GM19023 (cell line): ENCODE data around the gene AP4B1.

ENCODE experiments used
- ATAC-seq: cut with Tn5 transposase; IDR thresholded peaks from one replicate; pipeline ENCODE4 v1.9.1; 2021; ENCODE audit warnings: mild to moderate bottlenecking, moderate library complexity; ENCODE audit not compliant: unreplicated experiment

The AP4B1 gene

DNA sequence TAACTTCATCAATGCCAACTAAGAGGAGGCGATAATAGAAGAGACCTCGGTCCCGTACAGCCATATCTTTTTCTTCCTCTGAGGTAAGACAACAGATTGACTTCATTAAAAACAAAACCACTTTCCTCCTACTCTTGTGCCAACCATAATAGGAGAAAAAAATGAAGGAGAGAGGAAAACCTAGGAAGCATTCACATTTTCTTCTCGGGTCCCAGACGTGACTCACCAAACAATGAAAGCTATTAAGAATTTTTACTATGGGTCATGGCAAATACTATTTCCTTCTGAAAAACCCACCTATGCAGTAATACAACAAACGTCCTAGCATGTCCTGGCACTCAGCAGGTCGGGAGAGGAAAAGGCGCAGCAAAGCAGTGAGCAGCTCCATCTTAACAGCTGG, 8.6 kb downstream of the AP4B1 start:
- ATAC-seq, result no peak

DNA sequence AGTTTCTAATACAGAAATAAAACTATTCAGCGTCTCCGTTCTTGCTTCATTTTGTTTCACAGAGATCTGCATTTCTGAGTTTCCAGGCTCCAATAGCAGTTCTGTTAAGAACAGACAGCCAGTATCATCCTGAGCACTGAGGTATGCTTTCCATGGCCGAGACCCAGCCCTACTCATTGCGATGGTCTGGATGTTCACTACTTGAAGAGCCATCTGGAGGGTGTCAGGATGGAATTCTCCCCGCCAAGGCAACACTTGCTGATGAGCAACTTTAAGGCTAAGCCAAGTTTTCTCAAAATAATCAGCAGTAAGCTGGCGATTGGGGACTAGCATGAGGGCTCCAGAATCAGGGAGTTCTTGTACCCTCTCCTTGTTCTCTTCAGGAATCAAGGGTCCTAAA, 9.5 kb downstream of the AP4B1 start:
- no peak for ATAC-seq

GRCh38 chr1:113893267-113893666, 11.3 kb downstream of the AP4B1 start:
- ATAC-seq, result no peak

GRCh38 chr1:113891631-113892220, 12.9 kb downstream of the AP4B1 start:
- ATAC-seq, result no peak

DNA sequence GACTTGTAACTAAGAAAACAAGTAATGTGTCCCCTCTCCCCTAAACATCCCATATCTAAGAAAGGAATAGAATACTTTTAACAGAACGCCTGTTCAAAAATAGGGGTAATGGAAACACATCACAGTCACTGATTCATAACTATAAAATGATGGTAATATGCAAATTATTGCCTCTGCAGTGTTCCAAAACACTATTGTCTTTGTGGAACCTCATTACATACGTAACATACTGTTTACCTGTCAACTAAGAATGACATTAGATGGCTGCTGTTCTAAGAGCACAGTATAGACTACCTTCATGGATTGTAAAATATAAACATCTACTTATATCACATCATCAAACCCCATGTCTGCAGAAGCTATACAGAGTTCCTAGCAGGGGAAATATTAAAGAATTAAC, 13.8 kb downstream of the AP4B1 start:
- no peak for ATAC-seq

DNA sequence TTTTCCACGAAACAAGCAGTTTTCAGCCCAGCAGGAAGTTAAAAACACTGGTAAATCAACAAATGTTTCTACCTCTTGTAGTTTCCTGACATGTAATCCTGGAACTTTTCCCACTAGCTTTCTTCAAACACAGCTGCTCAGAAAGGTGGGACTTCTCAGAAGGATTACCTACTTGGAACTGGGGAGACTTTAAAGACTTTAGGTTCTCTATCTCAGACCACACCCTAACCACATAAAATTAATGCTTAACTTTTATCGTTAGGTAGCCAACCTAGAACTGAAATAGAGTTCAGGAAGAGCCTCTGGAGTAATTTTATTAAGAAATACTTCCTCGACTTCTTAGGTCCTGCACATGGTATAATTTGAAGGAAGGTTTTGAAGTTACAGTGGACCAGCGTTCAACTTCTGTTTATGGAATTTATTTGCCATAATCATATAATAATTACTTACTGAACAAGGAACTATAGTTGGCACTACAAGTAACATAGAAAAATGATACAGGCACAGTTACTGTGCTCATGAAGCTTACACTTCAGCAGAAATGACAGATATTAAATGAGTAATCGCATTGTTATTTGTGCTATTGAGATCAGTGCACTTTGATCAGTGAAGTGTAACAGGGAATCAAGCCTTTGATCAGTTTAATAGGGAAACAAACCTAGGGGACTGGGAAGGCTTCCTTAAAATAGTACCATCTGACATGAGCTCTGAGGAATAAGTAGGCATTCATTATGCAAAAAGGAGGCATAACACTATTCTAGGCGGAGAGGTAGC, 17.0 kb downstream of the AP4B1 start, which contains the start of gene BCL2L15:
BCL2L15 (minus strand) TSS at position 180 of the 774 bp plus-strand sequence. CDS start 206 bp downstream, outside the sequence.
- no peak for ATAC-seq

DNA sequence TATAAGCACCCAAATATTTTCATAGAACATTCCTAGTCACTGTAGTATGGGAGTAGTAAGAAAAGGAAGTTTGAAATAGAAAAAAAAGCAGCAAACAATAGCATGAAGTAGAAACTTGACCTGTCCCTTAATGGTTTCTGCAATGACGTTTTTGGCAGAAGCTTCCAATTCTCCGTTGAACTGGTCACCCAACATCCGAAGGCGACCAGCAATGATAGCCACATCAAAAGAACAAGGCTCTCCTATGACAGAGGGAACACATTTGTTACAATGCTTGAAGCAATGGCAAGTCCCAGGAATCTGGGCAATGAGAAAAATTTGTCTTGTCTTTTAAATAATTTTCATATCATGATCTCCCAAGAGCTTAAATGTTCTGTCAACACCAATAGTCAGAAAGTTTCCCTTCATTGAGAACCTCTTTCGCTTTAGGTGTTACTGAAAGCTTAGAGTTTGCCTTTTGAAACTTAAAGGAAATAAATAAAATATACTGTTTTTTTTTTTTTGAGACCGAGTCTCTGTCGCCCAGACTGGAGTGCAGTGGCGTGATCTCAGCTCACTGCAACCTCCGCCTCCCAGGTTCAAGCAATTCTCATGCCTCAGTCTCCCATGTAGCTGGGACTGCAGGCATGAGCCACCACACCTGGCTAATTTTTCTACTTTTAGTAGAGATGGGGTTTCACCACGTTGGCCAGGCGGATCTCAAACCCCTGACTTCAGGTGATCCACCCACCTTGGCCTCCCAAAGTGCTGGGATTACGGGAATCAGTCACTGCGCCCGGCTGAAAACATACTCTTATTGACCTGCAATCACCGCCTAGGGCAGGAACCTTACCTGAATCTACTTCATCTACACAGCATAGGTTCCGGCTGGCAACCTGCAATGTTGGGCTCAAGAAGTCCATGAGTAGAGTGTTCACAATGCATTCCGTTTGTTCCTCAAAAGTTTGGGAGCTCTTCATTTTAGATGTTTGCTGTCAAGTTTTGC, 17.9 kb downstream of the AP4B1 start:
- ATAC-seq, result no peak

DNA sequence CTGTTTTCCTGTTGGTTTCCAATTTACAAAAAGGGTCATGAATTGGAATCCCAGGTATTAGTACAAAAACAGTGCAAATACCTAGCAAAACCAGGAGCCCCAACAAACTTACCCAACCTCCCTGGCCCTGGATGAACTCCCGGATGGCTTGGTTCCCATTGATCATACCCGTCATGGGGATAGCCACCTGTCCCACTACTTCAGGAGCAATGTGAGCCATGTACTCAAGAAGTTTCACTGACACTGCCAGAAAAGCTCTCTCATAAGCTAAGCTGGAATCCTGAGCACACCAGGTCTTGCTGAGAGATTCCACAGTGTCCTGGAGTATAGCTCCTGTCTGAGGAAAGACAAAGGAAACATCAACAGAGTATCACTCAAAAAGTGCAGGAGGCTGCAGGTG, 22.9 kb downstream of the AP4B1 start:
- no peak for ATAC-seq

- no peak for ATAC-seq
These were observed 24.9 kb downstream of the AP4B1 start for GRCh38 chr1:113879739-113880038.

- ATAC-seq, result no peak
These were observed 28.4 kb downstream of the AP4B1 start for GRCh38 chr1:113876176-113876575.

DNA sequence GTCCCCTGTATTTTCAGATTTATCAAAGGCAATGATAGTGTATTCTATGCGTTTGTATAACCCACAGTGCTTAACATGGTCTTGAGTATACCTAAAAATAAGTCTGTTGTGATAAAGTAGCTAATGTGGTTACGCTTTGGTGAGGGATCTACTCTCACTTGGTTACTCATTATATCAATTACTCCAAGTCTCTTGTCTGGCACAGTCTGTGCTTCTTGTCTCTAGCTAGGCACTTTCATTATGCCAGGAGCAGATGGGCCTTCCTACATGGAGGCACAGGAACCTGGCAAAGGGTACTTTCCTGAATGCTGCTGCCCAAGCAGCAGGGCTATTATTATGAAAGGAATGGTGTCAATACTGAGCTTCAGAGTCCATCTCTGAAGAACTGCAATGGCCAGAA, 28.9 kb downstream of the AP4B1 start:
- peak; percentile 31 for ATAC-seq

GRCh38 chr1:113874012-113874879, 30.4 kb downstream of the AP4B1 start:
- ATAC-seq, result no peak

GRCh38 chr1:113872219-113872935, 32.2 kb downstream of the AP4B1 start:
- ATAC-seq, result peak; percentile 7

GRCh38 chr1:113871597-113872113, 32.9 kb downstream of the AP4B1 start, which contains the start of gene PTPN22:
Gene PTPN22 (minus strand): TSS chr1:113871712.
- ATAC-seq, result peak; percentile 93

GRCh38 chr1:113870778-113871177, 33.8 kb downstream of the AP4B1 start:
- no peak for ATAC-seq

- ATAC-seq, result no peak
These were observed 36.1 kb downstream of the AP4B1 start for GRCh38 chr1:113868387-113869083.

- no peak for ATAC-seq
These were observed 43.0 kb downstream of the AP4B1 start for GRCh38 chr1:113861641-113862040.

DNA sequence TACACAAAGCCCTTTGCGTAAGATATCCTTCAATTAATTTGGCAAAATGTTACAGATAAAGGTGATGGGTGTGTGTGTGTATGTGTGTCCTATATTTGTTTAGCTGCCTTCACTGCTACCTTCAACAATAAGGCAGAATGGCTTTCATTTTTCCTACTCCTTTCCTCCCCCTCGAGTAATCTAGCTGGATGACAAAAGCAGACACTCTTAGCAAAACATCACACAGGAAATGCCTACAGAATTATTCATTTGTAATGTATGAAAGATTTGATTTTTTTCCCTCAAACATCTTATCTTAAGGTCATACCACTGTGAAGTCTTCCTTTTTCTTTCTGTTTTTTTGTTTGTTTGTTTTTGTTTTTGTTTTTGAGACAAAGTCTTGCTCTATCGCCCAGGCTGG, 43.7 kb downstream of the AP4B1 start:
- ATAC-seq, result no peak
